B cell (primary cell): ENCODE data around the gene ERBB4. TPM values are rescaled to one million over a fixed set of nuclear protein-coding genes. Genes with fewer than 3 reads are reported as not detected.

ENCODE experiments used
- ATAC-seq: fragments of 200-7000 bp; cut with Tn5 transposase; one replicate; pipeline ENCODE4 v1.10.0; 2021; ENCODE audit warnings: low read depth, mild to moderate bottlenecking, moderate number of reproducible peaks, moderate library complexity
- CTCF ChIA-PET: fragments of 350-600 bp; sonication (Branson Sonifier 250); formaldehyde crosslinking; loops from one replicate; lab custom pipeline; 2021; ENCODE audit warnings: antibody characterized with exemption, inconsistent platforms; lab: Charles Lee
- POLR2A ChIA-PET: fragments of 350-600 bp; sonication (Branson Sonifier 250); formaldehyde crosslinking; loops from one replicate; lab custom pipeline; 2021; ENCODE audit warnings: antibody characterized with exemption; lab: Charles Lee
- DNase-seq: peaks from one replicate; pipeline ENCODE4 v3.0.0; 2013
- H2AFZ ChIP-seq: 2 replicates; pipeline ENCODE4 v1.6.1; 2012; ENCODE audit warnings: mild to moderate bottlenecking, low read depth, low read length; ENCODE audit not compliant: insufficient read depth, poor library complexity, severe bottlenecking
- H3K27ac ChIP-seq, 2 donors: 1 replicate in 1 of 2; 2 replicates in 1 of 2; pipeline ENCODE4 v1.5.1; 2012 to 2013; ENCODE audit warnings: low read length in 2 of 2, mild to moderate bottlenecking in 2 of 2, moderate library complexity in 1 of 2
- H3K27me3 ChIP-seq, 4 experiments: fragments of 200-600 bp in 1 of 4; sonication (generic) in 1 of 4; replicated peaks in 1 of 4; 1 replicate in 2 of 4; 2 replicates in 2 of 4; pipeline versions ENCODE4 v1.6.1 to v1.7.0; 2013 to 2016; ENCODE audit warnings: low read length in 3 of 4, mild to moderate bottlenecking in 2 of 4, mixed read lengths in 1 of 4, moderate library complexity in 1 of 4; ENCODE audit not compliant: insufficient read depth in 4 of 4, control insufficient read depth in 3 of 4; ENCODE audit errors: control extremely low read depth in 1 of 4
- H3K36me3 ChIP-seq, 2 experiments: replicated peaks in 1 of 2; 1 replicate in 1 of 2; 2 replicates in 1 of 2; pipeline versions ENCODE4 v1.6.1 to v1.7.1; 2013; ENCODE audit warnings: low read length in 1 of 2; ENCODE audit not compliant: insufficient read depth in 2 of 2, control insufficient read depth in 1 of 2; ENCODE audit errors: control extremely low read depth in 1 of 2, extremely low read depth in 1 of 2
- H3K4me1 ChIP-seq, 2 donors: fragments of 200-600 bp in 1 of 2; sonication (generic) in 1 of 2; 1 replicate in 1 of 2; 2 replicates in 1 of 2; pipeline versions ENCODE4 v1.5.1 to v1.6.1; 2013 to 2017; ENCODE audit warnings: low read length in 2 of 2; ENCODE audit not compliant: control insufficient read depth in 2 of 2, insufficient read depth in 2 of 2
- H3K4me2 ChIP-seq: replicated peaks from 2 replicates; pipeline ENCODE3; 2012; ENCODE audit warnings: mild to moderate bottlenecking, low read depth, low read length; ENCODE audit not compliant: poor library complexity, severe bottlenecking
- H3K4me3 ChIP-seq, 5 experiments: fragments of 200-600 bp in 1 of 5; sonication (generic) in 1 of 5; 1 replicate in 3 of 5; 2 replicates in 2 of 5; pipeline versions ENCODE4 v1.5.1 to v1.7.0; 2011 to 2016; ENCODE audit warnings: low read length in 4 of 5, mild to moderate bottlenecking in 4 of 5, low read depth in 2 of 5, control low read depth in 1 of 5, moderate library complexity in 1 of 5; ENCODE audit not compliant: insufficient read depth in 1 of 5; ENCODE audit errors: control extremely low read depth in 1 of 5, extremely low read depth in 1 of 5
- H3K79me2 ChIP-seq: fragments of 200-600 bp; sonication (generic); one replicate; pipeline ENCODE4 v1.6.0; 2016; ENCODE audit warnings: low read length; ENCODE audit not compliant: control insufficient read depth, insufficient read depth
- H3K9ac ChIP-seq: fragments of 200-600 bp; sonication (generic); 2 replicates; pipeline ENCODE4 v1.6.1; 2017; ENCODE audit warnings: mild to moderate bottlenecking, low read length, moderate library complexity
- H3K9me3 ChIP-seq, 3 donors: one replicate each; pipeline versions ENCODE4 v1.6.1 to v1.7.1; 2013; ENCODE audit warnings: low read length in 2 of 3; ENCODE audit not compliant: control insufficient read depth in 2 of 3, insufficient read depth in 1 of 3; ENCODE audit errors: control extremely low read depth in 1 of 3
- H4K20me1 ChIP-seq: 2 replicates; pipeline ENCODE4 v1.6.0; 2012; ENCODE audit warnings: mild to moderate bottlenecking, low read length; ENCODE audit not compliant: insufficient read depth, control insufficient read depth, poor library complexity, severe bottlenecking
- H3K27ac Mint-ChIP-seq: one replicate; pipeline ENCODE4 v1.8.0; 2021; ENCODE audit warnings: mixed read lengths
- H3K27me3 Mint-ChIP-seq: one replicate; pipeline ENCODE4 v1.8.0; 2021; ENCODE audit warnings: mixed read lengths
- H3K4me1 Mint-ChIP-seq: one replicate; pipeline ENCODE4 v1.8.0; 2021; ENCODE audit warnings: mixed read lengths
- H3K4me3 Mint-ChIP-seq: one replicate; pipeline ENCODE4 v1.8.0; 2021; ENCODE audit warnings: mixed read lengths
- H3K9me3 Mint-ChIP-seq: one replicate; pipeline ENCODE4 v1.8.0; 2022; ENCODE audit warnings: mixed read lengths; ENCODE audit not compliant: insufficient read depth
- EZH2 ChIP-seq: IDR thresholded peaks from 2 replicates; pipeline ENCODE4 v1.6.1; 2012; ENCODE audit warnings: borderline replicate concordance, low read depth, mild to moderate bottlenecking, moderate library complexity, low read length; ENCODE audit not compliant: insufficient read depth, poor library complexity, severe bottlenecking
- WGBS: methylation state at CpG from one replicate; pipeline ENCODE4 v1.1.5; 2013; ENCODE audit warnings: missing lambda C conversion rate; ENCODE audit not compliant: insufficient coverage; 5-methylcytosine and 5-hydroxymethylcytosine counted together
- intact Hi-C: fragments of 100-400 bp; cut with micrococcal nuclease; formaldehyde crosslinking; loops from one replicate; pipeline ENCODE4 v1.10.0; 2022
- polyA plus RNA-seq: library from polyadenylated mRNA; depleted of rRNA; stranded (reverse); fragments of >200 nt; gene quantifications from 2 replicates; pipeline ENCODE4 v1.2.3, GENCODE V29; 2012
- total RNA-seq, 2 donors: library from RNA; stranded (reverse); fragments of 120-200 nt in 1 of 2; gene quantifications; 1 replicate in 1 of 2; 2 replicates in 1 of 2; pipeline versions ENCODE4 v1.2.3 to v1.2.4, GENCODE V29; 2013 to 2022
- TF ChIP-seq, protein P1 (sequence below): fragments of 200-600 bp; IDR thresholded peaks from one replicate; pipeline ENCODE4 v1.8.0; 2022; ENCODE audit warnings: antibody characterized with exemption, mild to moderate bottlenecking

Gene ERBB4
- total and polyA plus RNA-seq, 2 donors (not counting 1 experiment from before 2014, with no cell fraction given) = not detected

DNA sequence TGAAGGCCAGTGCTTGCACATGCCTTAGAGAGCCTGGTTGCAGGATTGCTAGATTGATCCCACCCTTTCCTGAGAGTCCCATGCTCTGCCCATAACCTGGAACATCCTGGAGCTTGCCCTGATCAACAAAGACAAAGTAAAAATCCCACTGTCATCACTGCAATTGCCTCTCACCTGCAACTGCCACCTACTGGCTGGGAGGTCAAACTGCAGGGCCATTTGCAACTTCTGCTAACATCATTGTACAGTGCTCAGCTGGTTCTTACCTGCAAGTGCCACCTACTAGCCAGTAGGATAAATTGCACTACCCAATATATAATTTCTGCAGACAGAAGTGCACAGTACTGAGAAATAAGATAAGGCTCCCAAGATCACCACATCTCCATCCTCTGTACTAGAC lies 1034.7 kb downstream of the ERBB4 start:
- Histone ChIP-seq H3K9ac (no peak overlapping the region), H3K79me2 (no peaks in the 10 kb centered on the region), H3K4me1 (no peaks in the 10 kb centered on the region), H3K27me3 (no peaks in the 10 kb centered on the region), H4K20me1 (no peaks in the 10 kb centered on the region), H3K9me3 (peaks cover 0 to 7% (median 2%) of the 10 kb centered on the region in 3 donors), H3K4me3 (no peak overlapping the region), H2AFZ (no peak overlapping the region), H3K4me2 (no peak overlapping the region), H3K36me3 (no peaks in the 10 kb centered on the region), H3K27ac (no peak overlapping the region)
- TF ChIP-seq EZH2 = no peak
- TF ChIP-seq, protein P1, sequence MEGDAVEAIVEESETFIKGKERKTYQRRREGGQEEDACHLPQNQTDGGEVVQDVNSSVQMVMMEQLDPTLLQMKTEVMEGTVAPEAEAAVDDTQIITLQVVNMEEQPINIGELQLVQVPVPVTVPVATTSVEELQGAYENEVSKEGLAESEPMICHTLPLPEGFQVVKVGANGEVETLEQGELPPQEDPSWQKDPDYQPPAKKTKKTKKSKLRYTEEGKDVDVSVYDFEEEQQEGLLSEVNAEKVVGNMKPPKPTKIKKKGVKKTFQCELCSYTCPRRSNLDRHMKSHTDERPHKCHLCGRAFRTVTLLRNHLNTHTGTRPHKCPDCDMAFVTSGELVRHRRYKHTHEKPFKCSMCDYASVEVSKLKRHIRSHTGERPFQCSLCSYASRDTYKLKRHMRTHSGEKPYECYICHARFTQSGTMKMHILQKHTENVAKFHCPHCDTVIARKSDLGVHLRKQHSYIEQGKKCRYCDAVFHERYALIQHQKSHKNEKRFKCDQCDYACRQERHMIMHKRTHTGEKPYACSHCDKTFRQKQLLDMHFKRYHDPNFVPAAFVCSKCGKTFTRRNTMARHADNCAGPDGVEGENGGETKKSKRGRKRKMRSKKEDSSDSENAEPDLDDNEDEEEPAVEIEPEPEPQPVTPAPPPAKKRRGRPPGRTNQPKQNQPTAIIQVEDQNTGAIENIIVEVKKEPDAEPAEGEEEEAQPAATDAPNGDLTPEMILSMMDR = no peak
- no peak overlapping the region for H3K27ac Mint-ChIP-seq
- no peak for ATAC-seq
- POLR2A ChIA-PET = no interaction called here
- DNase-seq = no peak
- no peaks in the 10 kb centered on the region for H3K27me3 Mint-ChIP-seq
- CTCF ChIA-PET = no interaction called here
- intact Hi-C loops = no loop called here
- H3K9me3 Mint-ChIP-seq = peaks cover 2% of the 10 kb centered on the region
- H3K4me3 Mint-ChIP-seq = no peak overlapping the region
- H3K4me1 Mint-ChIP-seq = no peaks in the 10 kb centered on the region

DNA sequence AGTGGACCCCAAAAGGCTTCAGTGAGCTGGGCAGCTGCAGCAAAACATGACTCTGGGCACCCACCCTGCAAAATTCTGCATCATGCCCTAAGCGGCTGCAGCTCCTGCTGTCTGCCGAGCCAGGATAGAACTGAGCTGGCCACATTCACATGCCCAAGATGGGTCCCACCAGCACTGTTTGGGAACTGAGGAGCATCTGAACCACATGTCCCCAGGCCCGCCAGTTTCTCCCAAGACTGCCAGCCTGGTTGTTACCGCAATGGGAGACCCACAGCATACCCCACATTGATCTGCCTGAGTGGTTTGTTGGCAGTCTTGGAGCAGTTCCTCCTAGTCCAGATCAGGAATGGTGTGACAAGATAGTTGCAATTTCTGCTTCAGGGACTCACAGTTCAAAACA lies 1035.4 kb downstream of the ERBB4 start:
- Histone ChIP-seq H2AFZ (no peak overlapping the region), H3K4me2 (no peak overlapping the region), H3K27ac (no peak overlapping the region), H3K9ac (no peak overlapping the region), H4K20me1 (no peaks in the 10 kb centered on the region), H3K79me2 (no peaks in the 10 kb centered on the region), H3K4me1 (no peaks in the 10 kb centered on the region), H3K27me3 (no peaks in the 10 kb centered on the region), H3K9me3 (peaks cover 0 to 7% (median 2%) of the 10 kb centered on the region in 3 donors), H3K4me3 (no peak overlapping the region), H3K36me3 (no peaks in the 10 kb centered on the region)
- H3K27ac Mint-ChIP-seq = no peak overlapping the region
- no peak for ATAC-seq
- no peak for DNase-seq
- peaks cover 2% of the 10 kb centered on the region for H3K9me3 Mint-ChIP-seq
- WGBS = 87% methylated on average over 3 of the region's 4 CpGs
- no peak overlapping the region for H3K4me3 Mint-ChIP-seq
- no peaks in the 10 kb centered on the region for H3K4me1 Mint-ChIP-seq
- CTCF ChIA-PET = no interaction called here
- POLR2A ChIA-PET = no interaction called here
- TF ChIP-seq EZH2 = no peak
- TF ChIP-seq, protein P1 = no peak
- intact Hi-C loops = no loop called here
- H3K27me3 Mint-ChIP-seq = no peaks in the 10 kb centered on the region
